ENCODE data around the gene CCDC9B. TPM values are rescaled to one million over a fixed set of nuclear protein-coding genes. Genes with fewer than 3 reads are reported as not detected.

The CCDC9B gene
- total RNA-seq, 4 donors from 2014 or later = 0.65 to 5.3 (median 3.0) TPM

- no peak for TF ChIP-seq CTCF (IDR thresholded peaks at IDR 0.05; ENCODE audit: low read depth)
These were observed 2.8 kb upstream of the CCDC9B start for GRCh38 chr15:40343512-40343911.

DNA sequence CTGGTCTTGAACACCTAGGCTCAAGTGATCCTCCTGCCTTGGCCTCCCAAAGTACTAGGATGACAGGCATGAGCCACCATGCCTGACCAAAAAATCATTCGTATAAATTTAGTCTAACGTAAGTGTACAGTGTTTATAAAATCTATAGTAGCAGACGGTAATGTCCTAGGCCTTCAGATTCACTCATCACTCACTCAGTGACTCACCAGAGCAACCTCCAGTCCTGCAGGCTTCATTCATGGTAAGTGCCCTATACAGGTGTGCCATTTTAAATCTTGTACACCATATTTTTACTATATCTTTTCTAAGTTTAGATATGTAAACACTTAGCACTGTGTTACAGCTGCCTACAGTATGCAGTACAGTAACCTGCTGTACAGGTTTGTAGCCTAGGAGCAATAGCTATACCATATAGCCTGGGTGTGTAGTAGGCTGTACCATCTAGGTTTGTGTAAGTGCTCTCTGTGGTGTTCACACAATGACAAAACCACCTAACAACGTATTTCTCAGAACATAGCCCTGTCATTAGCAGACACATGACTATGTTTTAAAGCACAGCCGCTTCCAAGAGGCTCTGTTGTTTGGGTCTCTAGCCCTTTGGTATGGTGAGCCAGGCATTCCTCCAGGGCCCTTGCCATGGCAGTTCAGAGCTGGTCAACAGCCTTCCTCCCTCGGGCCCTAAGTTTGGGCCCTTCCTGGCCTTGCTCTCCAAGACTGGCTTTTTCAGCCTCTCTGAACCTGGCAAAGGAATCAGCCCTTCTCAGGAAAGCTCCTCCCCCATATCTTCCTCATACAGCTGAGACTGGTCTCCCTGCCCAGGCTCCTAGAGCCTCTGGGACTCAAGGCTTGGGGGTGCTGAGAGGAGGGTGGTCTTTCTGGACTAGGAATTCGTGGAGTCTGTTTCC, 1.9 kb upstream of the CCDC9B start:
- TF ChIP-seq CTCF (IDR thresholded peaks at IDR 0.05; ENCODE audit: low read depth) = no peak

DNA sequence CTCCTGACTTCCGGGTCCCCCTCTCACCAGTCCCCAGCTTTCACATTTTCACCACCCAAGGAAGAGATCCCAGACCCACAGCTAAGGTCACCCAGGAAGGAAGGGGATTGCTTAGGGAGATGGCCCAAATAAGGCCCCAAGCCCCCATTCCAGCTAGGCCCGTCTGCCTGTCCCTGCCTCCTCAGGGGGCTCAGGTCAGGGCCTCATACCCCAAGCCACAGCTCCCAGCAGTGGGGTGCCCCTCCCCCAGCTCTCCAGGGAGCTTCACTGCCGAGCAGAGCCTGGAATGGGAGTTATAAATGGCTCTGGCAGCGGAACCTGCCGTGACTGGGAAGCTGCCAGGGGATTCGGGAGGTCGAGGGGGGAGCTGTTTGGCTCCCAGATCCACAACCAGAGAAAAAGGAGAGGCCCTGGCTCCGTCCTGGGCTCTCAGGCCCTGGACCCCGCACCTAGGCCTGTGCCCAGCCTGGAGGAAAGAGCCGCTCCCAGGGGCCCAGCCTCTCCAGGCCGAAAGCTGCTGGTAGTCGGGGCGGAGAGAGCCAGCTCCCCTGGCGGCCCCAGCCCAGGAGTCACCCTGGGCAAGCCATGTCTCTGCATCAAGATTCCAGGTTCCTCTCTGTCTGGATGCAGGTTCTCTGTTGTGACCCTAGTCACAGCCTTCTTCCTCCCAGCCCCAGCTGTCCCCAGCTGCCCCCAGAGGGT, 550 bp downstream of the CCDC9B start:
- TF ChIP-seq CTCF (IDR thresholded peaks at IDR 0.05; ENCODE audit: low read depth) = no peak

- no peak for TF ChIP-seq CTCF (IDR thresholded peaks at IDR 0.05; ENCODE audit: low read depth)
These were observed 1.2 kb downstream of the CCDC9B start for GRCh38 chr15:40339621-40339945.

GRCh38 chr15:40338921-40339620, 1.7 kb downstream of the CCDC9B start:
- no peak for TF ChIP-seq CTCF (IDR thresholded peaks at IDR 0.05; ENCODE audit: low read depth)

GRCh38 chr15:40338041-40338657, 2.6 kb downstream of the CCDC9B start:
- TF ChIP-seq CTCF (IDR thresholded peaks at IDR 0.05; ENCODE audit: low read depth) = no peak

All from subcutaneous adipose tissue (tissue), 4 donors.